ENCODE data around the gene TTC3. TPM values are rescaled to one million over a fixed set of nuclear protein-coding genes. Genes with fewer than 3 reads are reported as not detected.

Gene TTC3
- polyA plus RNA-seq, 1 donor from 2014 or later: 332 TPM

GRCh38 chr21:37128076-37128475, 55.0 kb downstream of the TTC3 start:
- no peaks in the 10 kb centered on the region for H4K20me1 ChIP-seq (ENCODE audit: insufficient read depth)
- H2AFZ ChIP-seq (ENCODE audit: low read depth, low read length): no peak overlapping the region
- no peaks in the 10 kb centered on the region for H3K79me2 ChIP-seq (replicated peaks; ENCODE audit: insufficient read depth, low read length)
- H3K4me2 ChIP-seq (ENCODE audit: low read length): no peak overlapping the region
- no peak overlapping the region for H3K27ac ChIP-seq (ENCODE audit: low read length)
- no peaks in the 10 kb centered on the region for H3K27me3 ChIP-seq (ENCODE audit: insufficient read depth, low read depth, low read length)
- TF ChIP-seq MXI1 (conservative IDR thresholded peaks at IDR 0.05; ENCODE audit: poor library complexity, severe bottlenecking) (no peak), EP300 (conservative IDR thresholded peaks at IDR 0.05; ENCODE audit: poor library complexity, severe bottlenecking) (no peak), SMC3 (conservative IDR thresholded peaks at IDR 0.05; ENCODE audit: poor library complexity) (no peak), TAF1 (IDR thresholded peaks at IDR 0.05; ENCODE audit: low read depth) (no peak), RAD21 (conservative IDR thresholded peaks at IDR 0.05) (no peak), EZH2 (IDR thresholded peaks at IDR 0.05; ENCODE audit: borderline replicate concordance, insufficient read depth, low read length, poor library complexity, severe bottlenecking) (no peak), POLR2AphosphoS5 (IDR thresholded peaks at IDR 0.05) (no peak)
- TF ChIP-seq, protein P1, sequence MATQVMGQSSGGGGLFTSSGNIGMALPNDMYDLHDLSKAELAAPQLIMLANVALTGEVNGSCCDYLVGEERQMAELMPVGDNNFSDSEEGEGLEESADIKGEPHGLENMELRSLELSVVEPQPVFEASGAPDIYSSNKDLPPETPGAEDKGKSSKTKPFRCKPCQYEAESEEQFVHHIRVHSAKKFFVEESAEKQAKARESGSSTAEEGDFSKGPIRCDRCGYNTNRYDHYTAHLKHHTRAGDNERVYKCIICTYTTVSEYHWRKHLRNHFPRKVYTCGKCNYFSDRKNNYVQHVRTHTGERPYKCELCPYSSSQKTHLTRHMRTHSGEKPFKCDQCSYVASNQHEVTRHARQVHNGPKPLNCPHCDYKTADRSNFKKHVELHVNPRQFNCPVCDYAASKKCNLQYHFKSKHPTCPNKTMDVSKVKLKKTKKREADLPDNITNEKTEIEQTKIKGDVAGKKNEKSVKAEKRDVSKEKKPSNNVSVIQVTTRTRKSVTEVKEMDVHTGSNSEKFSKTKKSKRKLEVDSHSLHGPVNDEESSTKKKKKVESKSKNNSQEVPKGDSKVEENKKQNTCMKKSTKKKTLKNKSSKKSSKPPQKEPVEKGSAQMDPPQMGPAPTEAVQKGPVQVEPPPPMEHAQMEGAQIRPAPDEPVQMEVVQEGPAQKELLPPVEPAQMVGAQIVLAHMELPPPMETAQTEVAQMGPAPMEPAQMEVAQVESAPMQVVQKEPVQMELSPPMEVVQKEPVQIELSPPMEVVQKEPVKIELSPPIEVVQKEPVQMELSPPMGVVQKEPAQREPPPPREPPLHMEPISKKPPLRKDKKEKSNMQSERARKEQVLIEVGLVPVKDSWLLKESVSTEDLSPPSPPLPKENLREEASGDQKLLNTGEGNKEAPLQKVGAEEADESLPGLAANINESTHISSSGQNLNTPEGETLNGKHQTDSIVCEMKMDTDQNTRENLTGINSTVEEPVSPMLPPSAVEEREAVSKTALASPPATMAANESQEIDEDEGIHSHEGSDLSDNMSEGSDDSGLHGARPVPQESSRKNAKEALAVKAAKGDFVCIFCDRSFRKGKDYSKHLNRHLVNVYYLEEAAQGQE (IDR thresholded peaks at IDR 0.05; ENCODE audit: borderline replicate concordance): no peak
- TF ChIP-seq, protein P2, sequence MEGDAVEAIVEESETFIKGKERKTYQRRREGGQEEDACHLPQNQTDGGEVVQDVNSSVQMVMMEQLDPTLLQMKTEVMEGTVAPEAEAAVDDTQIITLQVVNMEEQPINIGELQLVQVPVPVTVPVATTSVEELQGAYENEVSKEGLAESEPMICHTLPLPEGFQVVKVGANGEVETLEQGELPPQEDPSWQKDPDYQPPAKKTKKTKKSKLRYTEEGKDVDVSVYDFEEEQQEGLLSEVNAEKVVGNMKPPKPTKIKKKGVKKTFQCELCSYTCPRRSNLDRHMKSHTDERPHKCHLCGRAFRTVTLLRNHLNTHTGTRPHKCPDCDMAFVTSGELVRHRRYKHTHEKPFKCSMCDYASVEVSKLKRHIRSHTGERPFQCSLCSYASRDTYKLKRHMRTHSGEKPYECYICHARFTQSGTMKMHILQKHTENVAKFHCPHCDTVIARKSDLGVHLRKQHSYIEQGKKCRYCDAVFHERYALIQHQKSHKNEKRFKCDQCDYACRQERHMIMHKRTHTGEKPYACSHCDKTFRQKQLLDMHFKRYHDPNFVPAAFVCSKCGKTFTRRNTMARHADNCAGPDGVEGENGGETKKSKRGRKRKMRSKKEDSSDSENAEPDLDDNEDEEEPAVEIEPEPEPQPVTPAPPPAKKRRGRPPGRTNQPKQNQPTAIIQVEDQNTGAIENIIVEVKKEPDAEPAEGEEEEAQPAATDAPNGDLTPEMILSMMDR (IDR thresholded peaks at IDR 0.05; ENCODE audit: poor library complexity, severe bottlenecking): no peak
- peaks cover 11% of the 10 kb centered on the region for H3K36me3 ChIP-seq (ENCODE audit: insufficient read depth, low read length)
- H3K4me3 ChIP-seq (ENCODE audit: low read length): no peak overlapping the region
- no peaks in the 10 kb centered on the region for H3K9me3 ChIP-seq (ENCODE audit: low read length)
- no peaks in the 10 kb centered on the region for H3F3A ChIP-seq (ENCODE audit: insufficient read depth, low read length, poor library complexity, severe bottlenecking)
- no peak overlapping the region for H3K9ac ChIP-seq (ENCODE audit: low read length)
- no peaks in the 10 kb centered on the region for H3K9me2 ChIP-seq (ENCODE audit: insufficient read depth, low read length)

DNA sequence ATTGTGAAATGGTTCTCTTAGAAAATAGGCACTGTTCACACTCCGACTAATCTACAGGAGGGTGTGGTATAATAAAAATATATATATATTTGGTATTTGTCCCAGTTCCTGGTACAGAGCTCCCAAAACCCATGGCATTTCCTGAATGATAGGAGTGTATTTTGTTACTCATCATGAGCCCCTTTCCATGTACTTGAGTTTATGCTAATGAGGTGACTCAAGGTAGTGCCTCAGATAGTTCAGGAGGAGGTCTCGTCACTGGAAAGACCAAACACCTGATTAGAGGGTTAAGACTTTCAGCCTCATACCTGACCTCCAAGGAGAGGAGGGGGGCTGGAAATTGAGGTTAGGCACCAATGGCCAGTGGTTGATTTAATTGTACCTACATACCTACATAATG, 57.9 kb downstream of the TTC3 start:
- Histone ChIP-seq H3F3A (ENCODE audit: insufficient read depth, low read length, poor library complexity, severe bottlenecking) (no peaks in the 10 kb centered on the region), H3K27ac (ENCODE audit: low read length) (no peak overlapping the region), H3K9ac (ENCODE audit: low read length) (no peak overlapping the region), H2AFZ (ENCODE audit: low read depth, low read length) (no peak overlapping the region), H3K36me3 (ENCODE audit: insufficient read depth, low read length) (peaks cover 27% of the 10 kb centered on the region), H3K9me2 (ENCODE audit: insufficient read depth, low read length) (no peaks in the 10 kb centered on the region), H3K4me2 (ENCODE audit: low read length) (no peak overlapping the region), H3K79me2 (replicated peaks; ENCODE audit: insufficient read depth, low read length) (no peaks in the 10 kb centered on the region), H4K20me1 (ENCODE audit: insufficient read depth) (no peaks in the 10 kb centered on the region), H3K9me3 (ENCODE audit: low read length) (no peaks in the 10 kb centered on the region), H3K4me3 (ENCODE audit: low read length) (no peak overlapping the region), H3K27me3 (ENCODE audit: insufficient read depth, low read depth, low read length) (no peaks in the 10 kb centered on the region)
- TF ChIP-seq MXI1 (conservative IDR thresholded peaks at IDR 0.05; ENCODE audit: poor library complexity, severe bottlenecking) (no peak), EP300 (conservative IDR thresholded peaks at IDR 0.05; ENCODE audit: poor library complexity, severe bottlenecking) (no peak)

DNA sequence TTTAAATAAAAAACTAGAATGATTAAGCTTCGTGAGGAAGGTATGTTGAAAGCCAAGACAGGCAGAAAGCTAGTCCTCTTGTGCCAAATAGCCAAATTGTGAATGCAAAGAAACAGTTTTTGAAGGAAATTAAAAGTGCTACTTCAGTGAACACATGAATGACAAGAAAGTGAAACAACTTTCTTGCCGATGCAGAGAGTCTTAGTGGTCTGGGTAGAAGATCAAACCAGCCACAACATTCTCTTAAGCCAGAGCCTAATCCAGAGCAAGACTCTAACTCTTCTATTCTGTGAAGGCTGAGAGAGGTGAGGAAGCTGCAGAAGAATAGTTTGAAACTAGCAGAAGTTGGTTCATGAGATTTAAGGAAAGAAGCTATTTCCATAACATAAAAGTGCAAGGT, 63.2 kb downstream of the TTC3 start:
- H3K79me2 ChIP-seq (replicated peaks; ENCODE audit: insufficient read depth, low read length): no peaks in the 10 kb centered on the region
- H3K9ac ChIP-seq (ENCODE audit: low read length): no peak overlapping the region
- no peaks in the 10 kb centered on the region for H3K9me3 ChIP-seq (ENCODE audit: low read length)
- H3K27ac ChIP-seq (ENCODE audit: low read length): no peak overlapping the region
- H3K9me2 ChIP-seq (ENCODE audit: insufficient read depth, low read length): no peaks in the 10 kb centered on the region
- no peak overlapping the region for H3K4me3 ChIP-seq (ENCODE audit: low read length)
- H4K20me1 ChIP-seq (ENCODE audit: insufficient read depth): no peaks in the 10 kb centered on the region
- H3K4me2 ChIP-seq (ENCODE audit: low read length): no peak overlapping the region
- H2AFZ ChIP-seq (ENCODE audit: low read depth, low read length): no peak overlapping the region
- TF ChIP-seq TAF1 (IDR thresholded peaks at IDR 0.05; ENCODE audit: low read depth): no peak
- TF ChIP-seq SMC3 (conservative IDR thresholded peaks at IDR 0.05; ENCODE audit: poor library complexity): no peak
- TF ChIP-seq, protein P2 (IDR thresholded peaks at IDR 0.05; ENCODE audit: poor library complexity, severe bottlenecking): no peak
- TF ChIP-seq EZH2 (IDR thresholded peaks at IDR 0.05; ENCODE audit: borderline replicate concordance, insufficient read depth, low read length, poor library complexity, severe bottlenecking): no peak
- no peak for TF ChIP-seq POLR2AphosphoS5 (IDR thresholded peaks at IDR 0.05)
- TF ChIP-seq MXI1 (conservative IDR thresholded peaks at IDR 0.05; ENCODE audit: poor library complexity, severe bottlenecking): no peak
- TF ChIP-seq, protein P1 (IDR thresholded peaks at IDR 0.05; ENCODE audit: borderline replicate concordance): no peak
- no peak for TF ChIP-seq RAD21 (conservative IDR thresholded peaks at IDR 0.05)
- no peak for TF ChIP-seq EP300 (conservative IDR thresholded peaks at IDR 0.05; ENCODE audit: poor library complexity, severe bottlenecking)
- H3K27me3 ChIP-seq (ENCODE audit: insufficient read depth, low read depth, low read length): no peaks in the 10 kb centered on the region
- peaks cover 51% of the 10 kb centered on the region for H3K36me3 ChIP-seq (ENCODE audit: insufficient read depth, low read length)
- no peaks in the 10 kb centered on the region for H3F3A ChIP-seq (ENCODE audit: insufficient read depth, low read length, poor library complexity, severe bottlenecking)

Data from neural cell (in vitro differentiated cells).